Neuronal stem cell (in vitro differentiated cells): ENCODE results near the gene PRDM10.

Source experiments
- DNase-seq: peaks from one replicate; pipeline ENCODE4 v3.0.0-alpha.2; 2013; ENCODE audit warnings: low spot score
- H2AFZ ChIP-seq: one replicate; pipeline ENCODE4 v1.6.1; 2013; ENCODE audit warnings: mild to moderate bottlenecking, low read length, inconsistent platforms
- H2AK5ac ChIP-seq: 2 replicates; pipeline ENCODE4 v1.6.1; 2013; ENCODE audit warnings: low read depth, mild to moderate bottlenecking, inconsistent platforms, low read length, moderate library complexity, mixed read lengths
- H2BK120ac ChIP-seq: 2 replicates; pipeline ENCODE4 v1.6.1; 2013; ENCODE audit warnings: low read depth, mild to moderate bottlenecking, inconsistent platforms, low read length, moderate library complexity, mixed read lengths
- H2BK12ac ChIP-seq: one replicate; pipeline ENCODE4 v1.6.1; 2013; ENCODE audit warnings: low read length, inconsistent platforms
- H2BK15ac ChIP-seq: 2 replicates; pipeline ENCODE4 v1.6.1; 2013; ENCODE audit warnings: mild to moderate bottlenecking, low read length, inconsistent platforms, mixed read lengths
- H2BK5ac ChIP-seq: one replicate; pipeline ENCODE4 v1.6.1; 2013; ENCODE audit warnings: inconsistent platforms, mild to moderate bottlenecking, low read length, moderate library complexity
- H3K14ac ChIP-seq: one replicate; pipeline ENCODE4 v1.6.1; 2013; ENCODE audit warnings: low read length, inconsistent platforms
- H3K18ac ChIP-seq: 2 replicates; pipeline ENCODE4 v1.6.1; 2013; ENCODE audit warnings: low read length, inconsistent platforms
- H3K23ac ChIP-seq: 2 replicates; pipeline ENCODE4 v1.6.1; 2013; ENCODE audit warnings: low read depth, mild to moderate bottlenecking, mixed read lengths, low read length, inconsistent platforms; ENCODE audit not compliant: poor library complexity
- H3K27ac ChIP-seq: replicated peaks from 3 replicates; pipeline ENCODE4 v1.5.1; 2013; ENCODE audit warnings: low read length, inconsistent platforms
- H3K27me3 ChIP-seq, 3 experiments: 2 replicates each; pipeline ENCODE4 v1.6.1; 2013; ENCODE audit warnings: low read length in 3 of 3, mild to moderate bottlenecking in 2 of 3, inconsistent platforms in 1 of 3, low read depth in 1 of 3, mixed read lengths in 1 of 3, moderate library complexity in 1 of 3; ENCODE audit not compliant: control insufficient read depth in 3 of 3, insufficient read depth in 3 of 3
- H3K36me3 ChIP-seq, 2 donors: replicated peaks in 1 of 2; 2 replicates each; pipeline ENCODE4 v1.6.1; 2013; ENCODE audit warnings: low read length in 2 of 2; ENCODE audit not compliant: control insufficient read depth in 2 of 2, insufficient read depth in 2 of 2
- H3K4ac ChIP-seq: 2 replicates; pipeline ENCODE4 v1.6.1; 2013; ENCODE audit warnings: inconsistent platforms, mild to moderate bottlenecking, low read length, moderate library complexity
- H3K4me1 ChIP-seq, 2 donors: 1 replicate in 1 of 2; 2 replicates in 1 of 2; pipeline ENCODE4 v1.6.1; 2013; ENCODE audit warnings: low read length in 2 of 2, low read depth in 1 of 2; ENCODE audit not compliant: control insufficient read depth in 2 of 2, insufficient read depth in 1 of 2
- H3K4me2 ChIP-seq: one replicate; pipeline ENCODE4 v1.6.1; 2013; ENCODE audit warnings: mild to moderate bottlenecking, low read length, inconsistent platforms; ENCODE audit not compliant: insufficient read depth, poor library complexity, severe bottlenecking
- H3K4me3 ChIP-seq, 2 donors: 2 replicates each; pipeline ENCODE4 v1.5.1; 2013; ENCODE audit warnings: low read length in 2 of 2, mild to moderate bottlenecking in 2 of 2, inconsistent platforms in 1 of 2, moderate library complexity in 1 of 2
- H3K79me1 ChIP-seq: one replicate; pipeline ENCODE4 v1.6.1; 2013; ENCODE audit warnings: low read depth, mild to moderate bottlenecking, inconsistent platforms, low read length, moderate library complexity
- H3K9ac ChIP-seq: one replicate; pipeline ENCODE4 v1.6.1; 2013; ENCODE audit warnings: mild to moderate bottlenecking, low read depth, low read length, inconsistent platforms; ENCODE audit not compliant: poor library complexity
- H3K9me3 ChIP-seq, 2 donors: replicated peaks in 1 of 2; 2 replicates each; pipeline versions ENCODE3 to v1.6.1; 2013; ENCODE audit warnings: low read length in 2 of 2, mild to moderate bottlenecking in 2 of 2, inconsistent platforms in 1 of 2, low read depth in 1 of 2, mixed read lengths in 1 of 2, moderate library complexity in 1 of 2; ENCODE audit not compliant: control insufficient read depth in 2 of 2, insufficient read depth in 1 of 2
- H4K8ac ChIP-seq: one replicate; pipeline ENCODE4 v1.6.1; 2013; ENCODE audit warnings: low read depth, mild to moderate bottlenecking, inconsistent platforms, low read length, moderate library complexity
- H4K91ac ChIP-seq: one replicate; pipeline ENCODE4 v1.6.1; 2013; ENCODE audit warnings: low read length, low read depth, mild to moderate bottlenecking, inconsistent platforms; ENCODE audit not compliant: poor library complexity
- WGBS, 2 donors: extraction: QIAGEN DNeasy Blood & Tissue Kit; methylation state at CpG; one replicate each; pipeline ENCODE4 v1.1.7; 2013; ENCODE audit warnings: missing lambda C conversion rate in 2 of 2, mixed read lengths in 1 of 2; ENCODE audit not compliant: insufficient read length in 2 of 2, insufficient replicate concordance in 1 of 2; ENCODE audit errors: extremely low coverage in 2 of 2; 5-methylcytosine and 5-hydroxymethylcytosine counted together

PRDM10 gene

GRCh38 chr11:130040281-130040940 is 37.8 kb upstream of the PRDM10 start:
- Histone ChIP-seq H3K4me1 (peaks cover 7 to 12% of the 10 kb centered on the region in 2 donors), H2AFZ (no peak overlapping the region), H2BK5ac (no peak overlapping the region), H3K9me3 (peaks cover 3 to 10% of the 10 kb centered on the region in 2 donors), H3K9ac (no peak overlapping the region), H2BK12ac (peak overlapping the region; percentile 60), H3K27ac (no peak overlapping the region), H3K4ac (no peak overlapping the region), H2BK15ac (peak overlapping the region; percentile 96), H4K91ac (no peak overlapping the region), H3K36me3 (no peaks in the 10 kb centered on the region), H2AK5ac (peak overlapping the region; percentile 83), H3K14ac (no peak overlapping the region), H3K4me3 (peak overlapping the region in 1 of 2 donors; percentile 55), H4K8ac (no peak overlapping the region), H2BK120ac (no peak overlapping the region), H3K27me3 (no peaks in the 10 kb centered on the region), H3K4me2 (no peak overlapping the region), H3K79me1 (no peaks in the 10 kb centered on the region), H3K18ac (peak overlapping the region; percentile 3), H3K23ac (no peak overlapping the region)
- no peak for DNase-seq
- no CpG with 5 or more reads among the region's 49 CpGs for WGBS, 2 donors

GRCh38 chr11:130037881-130038585 is 35.4 kb upstream of the PRDM10 start:
- Histone ChIP-seq H2BK12ac (peak overlapping the region; percentile 22), H3K4me1 (peaks cover 7 to 12% of the 10 kb centered on the region in 2 donors), H3K79me1 (no peaks in the 10 kb centered on the region), H3K27me3 (no peaks in the 10 kb centered on the region), H4K91ac (no peak overlapping the region), H2BK5ac (no peak overlapping the region), H3K4me2 (peak overlapping the region; percentile 14), H3K4me3 (no peak overlapping the region), H2BK15ac (no peak overlapping the region), H3K36me3 (no peaks in the 10 kb centered on the region), H2AFZ (peak overlapping the region; percentile 64), H3K9me3 (peaks cover 0 to 8% of the 10 kb centered on the region in 2 donors), H2BK120ac (no peak overlapping the region), H3K18ac (no peak overlapping the region), H3K14ac (no peak overlapping the region), H2AK5ac (no peak overlapping the region), H3K4ac (no peak overlapping the region), H3K23ac (no peak overlapping the region), H3K27ac (peak overlapping the region; percentile 73), H4K8ac (no peak overlapping the region), H3K9ac (no peak overlapping the region)
- DNase-seq, result peak; percentile 38
- WGBS, 2 donors, result no CpG with 5 or more reads among the region's 7 CpGs

- Histone ChIP-seq H3K9ac (no peak overlapping the region), H3K4me3 (no peak overlapping the region), H3K4ac (no peak overlapping the region)
These were observed 34.4 kb upstream of the PRDM10 start for GRCh38 chr11:130037058-130037457.

GRCh38 chr11:130034236-130034635 is 31.6 kb upstream of the PRDM10 start:
- Histone ChIP-seq H3K4ac (no peak overlapping the region), H3K9ac (no peak overlapping the region), H2AFZ (no peak overlapping the region), H3K4me1 (peaks cover 7 to 21% of the 10 kb centered on the region in 2 donors), H3K4me3 (no peak overlapping the region), H4K8ac (no peak overlapping the region), H3K9me3 (no peaks in the 10 kb centered on the region), H3K23ac (no peak overlapping the region), H4K91ac (no peak overlapping the region), H3K79me1 (no peaks in the 10 kb centered on the region), H2BK5ac (no peak overlapping the region), H3K4me2 (no peak overlapping the region), H2BK12ac (no peak overlapping the region), H3K27me3 (no peaks in the 10 kb centered on the region), H3K14ac (no peak overlapping the region), H2BK15ac (no peak overlapping the region), H3K27ac (no peak overlapping the region), H3K18ac (no peak overlapping the region), H2AK5ac (no peak overlapping the region), H2BK120ac (no peak overlapping the region), H3K36me3 (no peaks in the 10 kb centered on the region)
- DNase-seq, result no peak

More at GRCh38 chr11:130037058-130037457, 34.4 kb upstream of the PRDM10 start:
- Histone ChIP-seq H3K79me1 (no peaks in the 10 kb centered on the region), H2AFZ (no peak overlapping the region), H2BK12ac (no peak overlapping the region), H4K8ac (no peak overlapping the region), H2BK120ac (no peak overlapping the region), H3K36me3 (no peaks in the 10 kb centered on the region), H3K14ac (no peak overlapping the region), H3K27ac (peak overlapping the region; percentile 73), H3K9me3 (peaks cover 0 to 4% of the 10 kb centered on the region in 2 donors), H4K91ac (no peak overlapping the region), H2AK5ac (no peak overlapping the region), H3K4me2 (no peak overlapping the region), H3K27me3 (no peaks in the 10 kb centered on the region), H3K23ac (no peak overlapping the region), H3K18ac (peak overlapping the region; percentile 11), H2BK5ac (peak overlapping the region; percentile 42), H3K4me1 (peaks cover 7 to 15% of the 10 kb centered on the region in 2 donors), H2BK15ac (no peak overlapping the region)
- WGBS, 2 donors, result no CpG with 5 or more reads among the region's 3 CpGs
- no peak for DNase-seq
